ENCODE measurements around the gene CFAP53. TPM values are rescaled to one million over a fixed set of nuclear protein-coding genes. Genes with fewer than 3 reads are reported as not detected.

Gene CFAP53
- total RNA-seq, 1 donor = under 0.01 TPM

- TF ChIP-seq, protein P1, sequence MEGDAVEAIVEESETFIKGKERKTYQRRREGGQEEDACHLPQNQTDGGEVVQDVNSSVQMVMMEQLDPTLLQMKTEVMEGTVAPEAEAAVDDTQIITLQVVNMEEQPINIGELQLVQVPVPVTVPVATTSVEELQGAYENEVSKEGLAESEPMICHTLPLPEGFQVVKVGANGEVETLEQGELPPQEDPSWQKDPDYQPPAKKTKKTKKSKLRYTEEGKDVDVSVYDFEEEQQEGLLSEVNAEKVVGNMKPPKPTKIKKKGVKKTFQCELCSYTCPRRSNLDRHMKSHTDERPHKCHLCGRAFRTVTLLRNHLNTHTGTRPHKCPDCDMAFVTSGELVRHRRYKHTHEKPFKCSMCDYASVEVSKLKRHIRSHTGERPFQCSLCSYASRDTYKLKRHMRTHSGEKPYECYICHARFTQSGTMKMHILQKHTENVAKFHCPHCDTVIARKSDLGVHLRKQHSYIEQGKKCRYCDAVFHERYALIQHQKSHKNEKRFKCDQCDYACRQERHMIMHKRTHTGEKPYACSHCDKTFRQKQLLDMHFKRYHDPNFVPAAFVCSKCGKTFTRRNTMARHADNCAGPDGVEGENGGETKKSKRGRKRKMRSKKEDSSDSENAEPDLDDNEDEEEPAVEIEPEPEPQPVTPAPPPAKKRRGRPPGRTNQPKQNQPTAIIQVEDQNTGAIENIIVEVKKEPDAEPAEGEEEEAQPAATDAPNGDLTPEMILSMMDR (IDR thresholded peaks at IDR 0.05; ENCODE audit: insufficient read depth, low read depth, low read length) = no peak
- no peak for DNase-seq (ENCODE audit: low read depth)
These were observed 20.7 kb upstream of the CFAP53 start for GRCh38 chr18:50287028-50287440.

GRCh38 chr18:50286391-50287027 lies 20.2 kb upstream of the CFAP53 start:
- H3K4me3 ChIP-seq (ENCODE audit: low read depth, low read length) = peak overlapping the region; percentile 97
- TF ChIP-seq, protein P1 (IDR thresholded peaks at IDR 0.05; ENCODE audit: insufficient read depth, low read depth, low read length) = no peak
- peak; percentile 24 for DNase-seq (ENCODE audit: low read depth)

More at GRCh38 chr18:50287028-50287440, 20.7 kb upstream of the CFAP53 start:
- peak overlapping the region; percentile 97 for H3K4me3 ChIP-seq (ENCODE audit: low read depth, low read length)

- no peak overlapping the region for H3K4me3 ChIP-seq (ENCODE audit: low read depth, low read length)
- TF ChIP-seq, protein P1 (IDR thresholded peaks at IDR 0.05; ENCODE audit: insufficient read depth, low read depth, low read length) = no peak
- no peak for DNase-seq (ENCODE audit: low read depth)
These were observed 19.5 kb upstream of the CFAP53 start for GRCh38 chr18:50285631-50286321.

GRCh38 chr18:50285071-50285470 lies 18.8 kb upstream of the CFAP53 start:
- TF ChIP-seq, protein P1 (IDR thresholded peaks at IDR 0.05; ENCODE audit: insufficient read depth, low read depth, low read length) = no peak
- no peak overlapping the region for H3K4me3 ChIP-seq (ENCODE audit: low read depth, low read length)
- DNase-seq (ENCODE audit: low read depth) = no peak

GRCh38 chr18:50284255-50284885 lies 18.1 kb upstream of the CFAP53 start:
- H3K4me3 ChIP-seq (ENCODE audit: low read depth, low read length) = no peak overlapping the region
- DNase-seq (ENCODE audit: low read depth) = no peak
- TF ChIP-seq, protein P1 (IDR thresholded peaks at IDR 0.05; ENCODE audit: insufficient read depth, low read depth, low read length) = no peak

DNA sequence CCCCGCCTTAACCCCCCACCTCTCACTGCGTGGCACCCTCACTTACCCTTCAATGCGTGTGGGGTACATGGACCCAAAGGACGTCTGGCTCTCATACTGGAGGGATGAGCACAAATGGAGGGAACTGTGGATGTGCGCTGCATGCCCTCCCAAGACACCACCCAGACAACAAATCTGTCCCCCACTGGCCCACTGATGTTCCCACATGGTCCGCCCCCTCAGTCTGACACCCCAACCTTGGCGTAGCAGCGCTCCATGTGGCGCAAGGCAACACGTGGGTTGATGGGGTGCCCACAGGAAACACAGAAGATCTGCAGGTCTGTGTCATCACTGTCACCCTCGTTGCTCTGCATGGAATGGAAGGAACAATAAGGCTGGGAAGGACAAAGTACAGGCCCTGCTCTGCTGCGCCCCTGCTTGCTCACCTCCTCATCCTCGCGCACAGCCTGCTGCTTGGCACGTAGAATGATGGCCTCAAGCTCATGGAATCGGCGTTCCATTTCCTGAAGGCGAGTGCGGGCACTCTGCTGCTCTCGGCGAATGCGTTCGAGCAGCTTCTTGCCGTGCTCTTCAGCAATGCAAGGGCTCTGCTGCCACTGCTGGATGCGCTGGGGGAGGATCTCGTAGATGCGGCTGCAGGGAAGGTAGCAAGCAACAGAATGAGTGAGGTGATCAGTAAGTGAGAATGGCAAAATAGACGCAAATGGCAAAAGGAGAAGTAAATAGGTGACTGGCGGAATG lies 17.3 kb upstream of the CFAP53 start:
- H3K4me3 ChIP-seq (ENCODE audit: low read depth, low read length) = no peak overlapping the region
- TF ChIP-seq, protein P1 (IDR thresholded peaks at IDR 0.05; ENCODE audit: insufficient read depth, low read depth, low read length) = no peak
- no peak for DNase-seq (ENCODE audit: low read depth)
